Mesenteric fat pad (tissue), 1 donor: Measurements from ENCODE around the gene CAMK1. TPM values are rescaled to one million over a fixed set of nuclear protein-coding genes. Genes with fewer than 3 reads are reported as not detected.
"Not testable (repeated sequence)": the region's sequence is repeated elsewhere in the genome, so short reads cannot be mapped to it uniquely, and the experiment has no call there.

Experiments
- DNase-seq: peaks from one replicate; pipeline ENCODE4 v3.0.0-alpha.2; 2020; ENCODE audit warnings: low spot score
- total RNA-seq: library from RNA; stranded (reverse); fragmentation: NEBNext Ultra II Directional; extraction: Animal tissue kit (Norgen Biotek cat#: 25700); gene quantifications from one replicate; pipeline ENCODE4 v1.2.1, GENCODE V29; 2021
- donor health status: DM: yes; HTN: yes; CAD: no.

CAMK1 gene
- total RNA-seq, 1 donor from 2014 or later: 98.6 TPM

DNA sequence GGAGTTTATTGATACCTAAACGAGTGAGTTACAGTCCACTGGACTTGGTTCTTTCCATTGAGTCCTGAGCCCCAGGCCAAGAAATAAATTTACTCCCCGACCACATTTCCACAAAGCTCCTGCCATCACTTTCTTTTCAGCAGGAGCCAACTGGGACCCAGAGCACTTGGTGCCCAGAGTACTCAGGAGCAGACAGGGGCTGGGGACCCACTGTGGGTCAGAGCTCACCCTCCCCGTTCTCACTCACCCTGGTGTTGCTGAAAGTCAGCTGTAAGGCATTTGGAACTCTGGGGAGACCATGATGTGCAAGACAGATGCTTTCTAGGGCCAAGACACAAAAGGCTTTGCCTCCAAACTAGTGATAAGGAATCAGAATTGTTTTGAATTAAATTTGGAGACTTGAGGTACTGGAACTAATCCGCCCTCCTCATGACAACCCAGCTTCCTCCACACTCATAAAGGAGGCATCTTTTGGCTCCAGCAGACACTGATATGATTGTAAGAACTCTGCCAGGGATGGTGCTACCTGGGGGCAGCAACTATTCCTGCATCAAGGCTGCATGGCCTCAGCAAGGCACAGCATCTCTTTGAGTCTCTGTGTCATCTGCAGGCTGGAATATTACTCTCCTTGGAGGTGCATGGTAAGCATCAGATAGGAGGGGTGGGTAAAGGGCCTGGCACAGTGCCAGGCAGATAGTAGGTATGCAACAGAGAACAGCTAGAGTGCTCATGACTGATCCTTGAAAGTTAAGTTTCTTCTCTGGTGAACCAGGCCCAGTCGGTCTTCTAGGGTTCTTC is 7.3 kb upstream of the CAMK1 start:
- DNase-seq: no peak

DNA sequence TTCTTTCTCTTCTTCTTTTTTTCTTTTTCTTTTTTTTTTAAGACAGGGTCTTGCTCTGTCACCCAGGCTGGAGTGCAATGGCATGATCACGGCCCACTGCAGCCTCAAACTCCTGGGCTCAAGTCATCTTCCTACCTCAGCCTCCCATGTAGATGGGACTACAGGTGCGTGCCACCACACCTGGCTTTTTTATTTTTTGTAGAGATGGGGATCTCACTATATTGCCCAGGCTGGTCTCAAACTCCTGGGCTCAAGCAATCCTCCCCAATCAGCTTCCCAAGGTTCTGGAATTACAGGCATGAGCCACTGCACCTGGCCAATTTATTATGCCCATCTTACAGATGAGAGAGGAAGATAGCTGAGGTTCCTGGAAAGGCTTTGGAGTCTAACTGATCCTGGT is 1.3 kb upstream of the CAMK1 start:
- not testable (repeated sequence) for DNase-seq

DNA sequence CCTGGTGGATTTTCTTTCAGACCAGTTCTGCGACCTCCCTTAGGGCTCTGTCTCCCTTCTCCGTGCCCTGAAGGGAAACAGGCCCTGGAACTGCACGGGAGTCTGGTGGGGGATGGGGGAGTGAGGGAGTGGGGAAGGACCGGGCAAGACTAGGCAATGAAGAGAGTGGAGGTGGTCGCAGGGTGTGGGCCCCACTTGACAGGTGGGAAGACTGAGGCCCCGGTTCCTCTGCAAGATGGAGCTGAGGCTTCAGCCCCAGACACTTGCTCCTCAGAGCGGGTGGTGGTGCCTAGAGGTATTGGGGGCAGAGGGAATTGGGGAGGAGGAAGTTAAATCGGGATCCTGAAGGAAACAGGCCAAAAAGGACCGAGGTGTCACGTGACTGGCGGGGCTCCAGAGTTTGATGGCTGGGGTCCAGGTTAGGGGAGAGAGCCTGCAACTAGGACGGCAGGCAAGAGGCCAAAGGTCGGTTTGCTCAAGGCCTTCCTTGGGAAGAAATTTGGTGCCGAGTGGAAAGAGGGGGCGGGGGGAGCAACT is 597 bp upstream of the CAMK1 start:
- peak; percentile 95 for DNase-seq

DNA sequence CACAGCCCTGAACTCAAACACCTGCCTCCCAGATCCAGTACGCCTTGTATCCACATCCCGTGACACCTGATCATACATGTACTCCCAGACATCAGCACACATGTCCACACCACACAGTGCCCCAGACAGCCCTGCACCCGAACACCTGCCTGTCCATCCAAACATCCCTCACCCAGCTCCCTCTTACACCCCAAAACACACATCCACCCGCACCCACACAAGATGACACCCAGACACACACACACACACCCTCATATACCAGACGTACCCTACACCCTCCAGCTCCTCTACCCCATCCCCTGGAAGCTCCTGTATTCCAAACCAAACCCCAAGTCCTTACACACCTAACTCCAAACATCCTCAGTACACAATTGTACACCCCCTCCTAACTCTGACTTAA is 735 bp downstream of the CAMK1 start:
- no peak for DNase-seq

DNA sequence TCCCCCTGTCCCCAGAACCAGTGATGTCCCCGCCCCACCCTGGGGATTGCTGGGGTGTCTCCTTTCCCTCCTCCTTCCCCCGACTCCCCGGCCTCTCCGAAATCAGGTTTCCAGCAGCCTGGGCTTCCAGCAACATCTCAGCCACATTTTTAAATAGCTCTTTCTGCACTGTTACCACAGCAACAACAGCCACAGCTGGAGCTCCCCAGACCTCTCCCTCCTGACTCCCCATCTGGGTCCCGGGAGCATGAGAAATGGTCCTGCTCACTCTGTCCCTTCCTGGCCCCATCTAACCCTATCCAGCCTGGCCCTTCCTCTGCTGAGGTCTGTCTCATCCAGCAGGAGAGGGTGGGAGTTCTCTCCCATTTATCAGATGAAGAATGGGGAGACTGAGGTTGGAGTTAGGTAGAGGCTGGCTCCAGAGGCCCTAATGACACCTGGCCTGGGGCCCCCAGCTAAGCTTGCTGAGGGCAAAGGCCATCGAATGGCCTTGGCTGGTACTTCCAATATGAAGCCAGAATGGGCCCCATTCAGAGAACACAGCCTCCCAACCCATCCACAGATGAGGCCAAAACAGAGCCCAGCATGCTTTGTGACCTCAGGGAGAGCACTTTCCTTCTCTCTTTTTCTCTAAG is 1.5 kb downstream of the CAMK1 start:
- DNase-seq: no peak

DNA sequence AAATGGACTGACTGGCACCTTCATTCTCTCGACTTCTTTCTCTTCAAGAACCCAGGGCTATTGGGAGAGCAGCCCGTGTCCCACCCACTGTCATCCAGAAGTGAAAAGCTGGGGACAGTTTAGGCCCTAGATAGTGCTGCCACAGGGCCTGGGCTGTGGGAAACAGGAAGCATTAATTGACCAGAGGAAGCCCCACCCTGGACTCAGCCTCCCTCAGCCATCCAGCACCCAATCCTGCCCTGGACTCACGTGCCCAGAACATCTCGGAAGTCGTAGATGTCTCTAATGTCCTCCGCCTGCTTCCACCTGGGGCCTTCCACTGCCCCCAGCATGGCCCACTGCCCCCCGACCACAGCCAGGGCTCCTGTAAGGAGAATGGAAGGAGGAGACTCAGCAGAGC is 2.3 kb downstream of the CAMK1 start:
- no peak for DNase-seq

DNA sequence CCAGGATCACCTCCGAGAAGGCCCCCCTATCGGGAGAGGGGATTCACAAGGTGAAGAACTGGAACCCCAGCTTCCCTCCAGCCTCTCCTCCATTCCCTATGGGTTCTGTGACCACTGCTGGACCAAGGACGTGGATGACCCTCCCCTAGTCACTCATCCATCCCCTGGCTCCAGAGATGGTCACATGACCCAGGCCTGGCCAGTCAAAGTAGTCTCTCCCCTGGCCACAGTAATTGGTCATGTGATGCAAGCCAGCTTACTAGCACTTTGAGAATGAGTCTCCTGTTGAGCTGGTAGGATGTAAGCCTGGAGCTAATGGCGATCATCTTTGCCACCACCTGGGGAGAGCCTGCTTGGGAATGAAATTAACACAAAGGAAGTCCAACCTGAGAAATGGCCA is 3.9 kb downstream of the CAMK1 start:
- no peak for DNase-seq

DNA sequence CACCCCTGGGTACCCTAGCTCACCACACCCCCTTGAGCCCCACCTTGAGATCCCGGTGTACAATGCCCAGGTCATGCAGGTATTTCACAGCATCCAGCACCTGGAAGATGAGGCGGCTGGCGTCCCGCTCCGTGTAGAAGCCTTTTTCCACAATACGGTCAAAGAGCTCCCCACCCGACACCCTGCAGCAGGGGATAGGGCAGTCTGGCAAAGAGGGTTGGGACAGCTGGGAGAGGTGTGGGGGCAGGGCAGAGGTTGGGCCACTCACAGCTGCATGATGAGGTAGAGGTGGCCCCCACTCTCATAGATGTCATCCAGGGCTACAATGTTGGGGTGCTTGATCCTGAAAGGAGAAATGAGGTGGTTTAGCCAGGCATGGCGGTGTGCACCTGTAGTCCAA is 6.9 kb downstream of the CAMK1 start:
- no peak for DNase-seq

DNA sequence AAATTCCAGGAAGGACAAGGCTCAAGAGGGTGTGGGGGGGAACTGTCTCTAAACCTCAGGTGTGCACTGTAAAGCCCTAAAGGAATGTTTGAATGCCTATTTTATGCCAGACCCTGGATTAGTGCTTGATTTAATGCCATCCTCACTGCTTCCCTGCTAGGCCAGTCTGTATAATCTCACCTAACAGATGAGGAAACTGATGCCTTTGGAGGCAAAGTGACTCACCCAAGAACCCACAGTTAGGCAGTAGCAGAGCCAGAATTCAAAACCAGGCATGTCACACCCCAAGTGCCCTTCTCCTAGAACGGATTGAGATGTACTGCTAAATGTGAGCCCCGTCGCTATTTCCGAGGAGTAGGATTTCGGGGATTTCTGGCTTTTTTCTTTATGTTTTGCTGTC is 7.8 kb downstream of the CAMK1 start:
- no peak for DNase-seq

DNA sequence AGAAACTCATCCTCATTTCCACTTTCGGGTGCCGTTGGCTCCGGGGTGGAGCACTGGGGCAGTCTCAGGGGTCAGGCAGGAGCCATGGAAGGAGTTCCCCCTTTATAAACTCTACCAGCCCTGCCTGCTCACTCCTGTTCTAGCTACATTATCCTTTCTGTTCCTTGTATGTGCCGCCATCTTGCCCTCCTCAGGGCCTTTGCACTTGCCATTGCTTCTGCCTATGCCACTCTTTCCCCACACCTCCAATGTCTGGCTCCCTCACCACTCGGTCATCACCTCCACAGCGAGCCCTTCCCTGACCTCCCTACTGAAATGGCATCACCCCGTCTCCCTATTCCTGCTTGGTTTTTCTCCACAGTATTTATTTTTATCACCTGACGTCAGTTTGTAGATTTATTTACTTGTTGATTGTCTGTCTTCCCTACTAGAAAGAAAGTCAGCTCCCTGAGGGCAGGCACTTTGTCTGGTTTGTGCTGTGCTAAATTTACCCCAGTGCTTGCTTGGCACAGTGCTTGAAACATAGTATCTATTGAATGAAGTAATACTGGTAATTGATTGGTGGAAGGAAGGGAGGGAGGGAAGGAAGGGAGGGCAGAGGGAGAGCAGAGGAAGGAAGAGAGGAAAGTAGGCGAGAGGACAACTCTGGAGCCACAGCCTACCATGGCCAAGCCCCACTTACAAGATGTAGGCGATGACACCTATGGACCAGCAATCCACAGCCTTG is 8.8 kb downstream of the CAMK1 start:
- DNase-seq: no peak

DNA sequence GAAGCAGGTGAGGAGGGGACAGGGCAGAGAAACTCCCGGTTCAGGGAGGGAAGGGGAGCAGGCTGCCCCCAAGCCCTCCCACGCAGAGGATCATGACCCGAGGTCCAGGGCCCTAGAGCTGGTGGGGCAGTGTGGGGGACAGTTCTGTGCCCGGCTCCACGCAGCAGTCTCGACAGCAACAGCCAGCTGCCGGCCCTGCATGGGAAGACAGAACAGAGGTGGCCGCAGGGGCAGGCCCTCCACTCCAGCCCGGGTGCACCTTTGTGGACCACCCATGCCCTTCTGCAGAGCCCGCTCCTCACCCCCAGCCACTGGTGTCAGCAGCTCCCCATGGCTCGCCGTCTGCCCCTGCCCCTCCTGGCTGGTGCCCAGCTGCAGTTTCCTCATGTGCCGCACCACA is 12.3 kb downstream of the CAMK1 start:
- DNase-seq: no peak

DNA sequence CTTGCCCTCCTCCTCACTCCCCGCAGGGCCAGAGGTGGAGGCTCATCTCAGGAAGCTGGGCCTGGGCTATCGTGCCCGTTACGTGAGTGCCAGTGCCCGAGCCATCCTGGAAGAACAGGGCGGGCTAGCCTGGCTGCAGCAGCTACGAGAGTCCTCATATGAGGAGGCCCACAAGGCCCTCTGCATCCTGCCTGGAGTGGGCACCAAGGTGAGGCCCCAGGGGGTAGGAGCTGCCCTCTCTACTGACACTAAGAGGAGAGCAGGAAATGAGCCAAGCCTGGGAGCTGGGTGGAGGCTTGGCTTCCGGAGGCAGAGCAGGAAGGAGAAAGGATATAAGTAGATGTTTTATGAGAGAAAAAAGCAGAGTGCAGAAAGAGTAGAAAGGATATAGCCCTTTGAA is 15.1 kb downstream of the CAMK1 start:
- DNase-seq: no peak

DNA sequence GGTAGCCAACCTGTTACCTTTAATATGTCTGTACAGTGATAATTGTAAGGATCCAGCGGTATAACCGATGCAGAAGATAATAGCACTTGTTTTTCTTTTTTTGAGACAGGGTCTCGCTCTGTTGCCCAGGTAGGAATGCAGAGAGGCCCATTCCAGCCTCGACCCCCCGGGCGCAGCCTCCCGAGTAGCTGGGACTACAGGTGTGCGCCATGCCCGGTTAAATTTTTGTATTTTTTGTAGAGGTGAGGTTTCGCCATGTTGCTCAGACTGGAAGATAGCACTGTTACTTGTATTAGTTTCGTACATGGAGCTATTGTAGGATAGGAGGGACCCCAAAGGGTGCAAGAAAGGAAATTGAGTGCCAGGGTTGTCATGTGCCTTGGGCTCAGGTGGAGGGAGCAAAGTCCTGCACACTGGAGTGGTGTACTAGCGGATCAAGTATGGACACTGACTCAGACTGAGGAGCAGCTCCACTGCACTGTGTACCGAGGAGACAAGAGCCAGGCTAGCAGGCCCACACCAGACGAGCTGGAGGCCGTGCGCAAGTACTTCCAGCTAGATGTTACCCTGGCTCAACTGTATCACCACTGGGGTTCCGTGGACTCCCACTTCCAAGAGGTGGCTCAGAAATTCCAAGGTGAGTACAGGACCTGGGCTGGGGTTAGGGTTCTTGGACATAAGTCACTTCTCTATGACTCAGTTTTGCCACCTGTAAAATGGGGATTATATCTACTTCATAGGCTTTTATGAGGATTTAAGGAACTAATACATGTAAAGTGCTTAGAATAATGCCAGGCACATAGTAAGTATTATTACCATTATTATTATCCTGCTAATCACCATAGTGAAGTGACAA is 19.0 kb downstream of the CAMK1 start:
- no peak for DNase-seq

DNA sequence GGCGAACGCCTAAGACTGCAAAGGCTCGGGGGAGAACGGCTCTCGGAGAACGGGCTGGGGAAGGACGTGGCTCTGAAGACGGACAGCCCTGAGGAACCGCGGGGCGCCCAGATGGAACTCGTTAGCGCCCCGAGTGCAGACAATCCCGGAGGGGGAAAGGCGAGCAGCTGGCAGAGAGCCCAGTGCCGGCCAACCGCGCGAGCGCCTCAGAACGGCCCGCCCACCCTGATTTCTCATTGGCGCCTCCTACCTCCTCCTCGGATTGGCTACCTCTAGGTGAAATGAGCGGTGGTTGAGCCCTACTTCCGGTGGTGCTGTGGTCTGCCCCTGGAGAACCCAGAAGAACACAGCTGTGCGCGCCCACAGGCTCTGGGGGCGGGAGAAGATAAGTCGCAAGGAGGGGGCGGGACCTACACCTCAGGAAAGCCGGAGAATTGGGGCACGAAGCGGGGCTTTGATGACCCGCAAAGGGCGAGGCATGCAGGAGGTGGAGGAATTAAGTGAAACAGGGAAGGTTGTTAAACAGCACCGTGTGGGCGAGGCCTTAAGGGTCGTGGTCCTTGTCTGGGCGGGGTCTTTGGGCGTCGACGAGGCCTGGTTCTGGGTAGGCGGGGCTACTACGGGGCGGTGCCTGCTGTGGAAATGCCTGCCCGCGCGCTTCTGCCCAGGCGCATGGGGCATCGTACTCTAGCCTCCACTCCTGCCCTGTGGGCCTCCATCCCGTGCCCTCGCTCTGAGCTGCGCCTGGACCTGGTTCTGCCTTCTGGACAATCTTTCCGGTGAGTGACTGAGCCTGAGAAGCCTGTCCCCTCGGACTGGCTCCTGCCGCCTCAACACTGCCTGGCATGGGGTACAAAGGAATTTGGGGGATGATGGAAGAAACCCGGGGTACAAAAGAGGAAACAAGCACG is 19.8 kb downstream of the CAMK1 start, which contains the start of gene OGG1:
TSS of gene OGG1 (plus strand) at position 308 of the 911 bp plus-strand sequence. CDS start at position 643, 335 bp downstream.
- DNase-seq: peak; percentile 99

DNA sequence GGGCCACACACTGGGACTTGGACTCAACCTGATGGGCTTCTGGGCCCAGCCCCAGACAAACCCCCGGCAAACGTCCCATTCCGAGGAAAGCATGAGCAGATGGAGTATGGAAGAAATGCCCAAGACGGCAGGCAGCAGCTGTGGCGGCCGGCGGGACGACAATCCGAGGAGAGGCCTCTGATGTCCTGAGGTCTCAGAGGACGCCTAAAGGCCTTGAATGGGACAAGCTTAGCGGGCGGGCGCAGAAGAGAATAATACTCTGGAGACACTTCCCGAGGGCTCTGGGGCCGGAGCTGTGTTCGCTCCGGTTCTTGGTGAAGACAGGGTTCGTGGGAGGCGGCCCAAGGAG is 20.5 kb downstream of the CAMK1 start:
- DNase-seq: no peak

DNA sequence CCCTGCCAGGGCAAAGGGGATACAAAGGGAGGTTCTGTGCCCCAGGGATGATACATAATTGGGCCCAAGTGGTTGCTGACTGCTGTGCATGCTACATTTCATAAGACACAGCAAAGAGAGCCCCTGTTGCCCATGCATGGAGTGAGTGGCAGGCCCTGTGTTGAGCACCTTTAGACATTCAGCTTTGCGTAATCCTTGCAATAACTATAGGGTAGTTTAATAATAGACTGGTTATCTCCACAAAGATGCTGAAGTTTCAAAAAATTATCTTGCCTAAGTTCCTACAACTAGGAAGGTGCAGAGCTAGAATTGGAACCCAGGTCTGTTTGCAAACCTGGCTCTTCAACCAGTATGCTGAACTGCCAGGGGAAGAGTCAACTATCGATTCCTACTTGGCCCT is 21.7 kb downstream of the CAMK1 start:
- no peak for DNase-seq

DNA sequence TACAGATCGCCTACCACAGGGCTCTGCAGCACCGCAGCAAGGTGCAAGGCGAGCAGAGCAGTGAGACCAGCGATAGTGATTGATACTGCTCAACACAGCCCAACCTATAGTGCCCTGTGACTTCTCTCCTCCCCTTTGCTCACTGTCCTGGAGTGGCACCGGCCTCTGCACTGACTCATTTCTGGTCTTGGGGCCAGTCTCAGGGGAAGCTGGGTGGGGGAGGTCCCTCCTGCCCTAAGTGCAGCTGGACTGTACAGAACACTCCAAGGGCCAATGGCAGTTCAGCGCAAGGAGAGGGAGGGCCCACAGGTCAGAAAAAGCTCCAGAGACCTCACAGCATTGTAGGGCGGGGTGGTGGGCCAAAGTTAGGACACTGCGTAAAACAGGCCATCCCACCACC is 22.5 kb downstream of the CAMK1 start:
- DNase-seq: no peak

DNA sequence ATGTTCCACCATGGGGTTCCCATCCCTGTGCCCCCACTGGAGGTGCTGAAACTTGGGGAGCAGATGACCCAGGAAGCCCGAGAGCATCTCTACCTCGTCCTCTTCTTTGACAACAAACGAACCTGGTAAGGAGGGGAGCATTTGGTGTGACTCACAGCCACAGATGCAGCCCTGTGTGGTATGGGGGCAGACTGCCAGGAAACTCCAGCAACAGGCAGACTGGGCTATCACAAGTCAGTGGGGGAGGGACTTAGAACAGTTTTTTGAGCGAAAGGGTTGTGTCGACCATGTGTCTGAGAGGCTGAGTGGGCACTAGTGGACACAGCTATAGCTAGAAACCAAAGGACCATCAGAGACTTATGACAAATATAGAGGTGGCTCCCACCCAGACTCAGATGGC is 23.4 kb downstream of the CAMK1 start:
- DNase-seq: no peak

DNA sequence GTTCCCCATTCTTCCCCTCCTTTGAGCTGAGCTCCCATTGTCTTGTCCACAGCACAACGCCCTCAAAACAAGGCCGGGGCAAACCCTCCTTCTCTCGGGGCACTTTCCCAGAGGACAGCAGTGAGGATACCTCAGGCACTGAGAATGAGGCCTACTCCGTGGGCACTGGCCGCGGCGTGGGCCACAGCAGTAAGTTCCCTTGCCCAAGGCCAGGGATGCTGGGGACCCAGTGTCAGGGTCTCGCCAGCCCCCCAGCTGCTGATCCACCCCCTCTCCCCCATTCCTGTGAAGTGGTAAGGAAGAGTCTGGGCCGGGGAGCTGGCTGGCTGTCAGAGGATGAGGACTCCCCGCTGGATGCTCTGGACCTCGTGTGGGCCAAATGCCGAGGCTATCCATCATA is 24.2 kb downstream of the CAMK1 start:
- no peak for DNase-seq

DNA sequence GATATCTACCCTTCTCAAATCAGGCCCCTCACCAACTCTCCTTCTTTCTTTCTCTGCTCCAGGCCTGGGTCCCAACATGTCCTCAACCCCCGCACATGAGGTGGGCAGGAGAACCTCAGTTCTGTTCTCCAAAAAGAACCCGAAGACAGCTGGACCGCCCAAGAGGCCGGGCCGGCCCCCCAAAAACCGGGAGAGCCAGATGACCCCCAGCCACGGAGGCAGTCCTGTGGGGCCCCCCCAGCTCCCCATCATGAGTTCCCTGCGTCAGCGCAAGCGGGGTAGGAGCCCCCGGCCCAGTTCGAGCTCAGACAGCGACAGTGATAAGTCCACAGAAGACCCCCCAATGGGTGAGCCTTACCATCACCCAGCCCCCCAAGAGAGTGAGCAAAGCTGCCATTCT is 25.6 kb downstream of the CAMK1 start:
- DNase-seq: no peak
